ENCODE data around the gene CCN5.
"Not testable (repeated sequence)": the region's sequence is repeated elsewhere in the genome, so short reads cannot be mapped to it uniquely, and the experiment has no call there.

CCN5 gene

DNA sequence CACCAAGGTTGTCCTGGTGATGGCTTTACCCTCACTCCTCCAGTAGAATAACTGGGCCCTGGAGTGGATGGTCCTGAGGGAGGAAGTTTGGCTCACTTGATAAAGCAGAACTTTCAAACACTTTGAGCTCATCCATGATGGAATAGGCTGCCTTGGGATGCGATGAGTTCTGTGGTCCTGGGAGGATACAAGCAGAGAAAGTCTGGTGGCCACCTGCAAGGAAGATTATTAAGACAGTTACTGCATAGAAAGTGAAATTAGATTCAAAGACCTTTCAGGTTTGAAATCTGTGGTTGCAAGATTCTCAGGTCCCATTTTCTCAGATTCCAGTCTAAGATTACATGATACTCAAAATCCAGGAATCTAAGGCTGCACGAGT is 19.9 kb upstream of the CCN5 start:
- DNase-seq (ENCODE audit: low spot score): no peak

GRCh38 chr20:44695674-44696300 is 19.4 kb upstream of the CCN5 start:
- DNase-seq (ENCODE audit: low spot score): no peak

GRCh38 chr20:44696315-44696714 is 18.9 kb upstream of the CCN5 start:
- no peak for DNase-seq (ENCODE audit: low spot score)

DNA sequence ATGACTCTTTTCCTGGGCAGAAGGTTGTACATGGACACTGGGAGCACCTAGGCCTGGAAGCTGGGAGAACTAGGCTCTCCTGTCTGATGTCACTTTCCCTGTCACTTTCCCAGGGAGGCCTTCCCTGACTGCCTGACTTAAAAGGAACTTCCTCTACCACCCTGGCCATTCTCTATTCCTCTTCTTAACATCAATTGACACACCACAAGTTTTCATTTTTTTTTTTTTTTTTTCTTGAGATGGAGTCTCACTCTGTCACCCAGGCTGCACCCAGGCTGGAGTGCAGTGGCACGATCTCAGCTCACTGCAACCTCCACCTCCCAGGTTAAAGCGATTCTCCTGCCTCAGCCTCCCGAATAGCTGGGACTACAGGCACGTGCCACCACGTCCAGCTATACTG is 18.1 kb upstream of the CCN5 start:
- DNase-seq (ENCODE audit: low spot score): not testable (repeated sequence)

GRCh38 chr20:44698351-44698750 is 16.8 kb upstream of the CCN5 start:
- no peak for DNase-seq (ENCODE audit: low spot score)

GRCh38 chr20:44700306-44700705 is 14.9 kb upstream of the CCN5 start:
- DNase-seq (ENCODE audit: low spot score): no peak

DNA sequence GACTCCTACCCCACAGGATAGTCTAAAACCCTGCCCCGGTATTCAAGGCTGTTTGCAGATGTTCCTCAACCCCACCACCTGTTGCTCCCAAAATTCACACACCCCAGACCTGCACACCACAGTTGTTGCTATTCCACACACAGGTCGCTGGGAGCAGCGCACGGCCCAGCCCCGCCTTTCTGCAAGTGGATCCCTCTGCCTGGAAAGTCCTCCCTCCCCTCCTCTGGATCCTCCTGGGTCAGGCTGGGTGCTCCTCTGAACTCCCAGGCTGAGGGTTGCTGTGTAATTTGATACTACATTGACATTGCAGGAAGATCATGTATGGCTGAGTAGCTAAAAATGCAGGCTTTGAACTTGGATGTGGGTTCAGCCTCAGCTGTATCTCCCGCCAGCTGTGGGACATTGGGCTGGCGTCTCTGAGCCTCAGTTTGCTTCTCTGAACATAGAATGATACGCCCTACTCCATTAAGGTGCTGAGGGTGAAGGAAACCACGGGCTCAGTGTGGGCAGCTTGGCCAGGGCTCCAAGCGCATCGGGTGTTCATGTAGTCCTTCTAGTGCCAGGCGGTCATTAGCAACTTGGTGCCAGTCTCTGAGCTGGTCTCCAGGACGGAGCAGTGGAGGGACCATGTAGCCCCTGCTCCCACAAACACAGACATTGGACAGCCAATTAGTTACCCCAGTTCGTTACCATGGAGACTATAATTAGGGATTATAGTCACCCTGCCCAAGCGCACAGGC is 13.9 kb upstream of the CCN5 start:
- DNase-seq (ENCODE audit: low spot score): no peak

GRCh38 chr20:44701858-44702256 is 13.3 kb upstream of the CCN5 start:
- DNase-seq (ENCODE audit: low spot score): no peak

GRCh38 chr20:44702776-44703175 is 12.4 kb upstream of the CCN5 start:
- peak; percentile 91 for DNase-seq (ENCODE audit: low spot score)

DNA sequence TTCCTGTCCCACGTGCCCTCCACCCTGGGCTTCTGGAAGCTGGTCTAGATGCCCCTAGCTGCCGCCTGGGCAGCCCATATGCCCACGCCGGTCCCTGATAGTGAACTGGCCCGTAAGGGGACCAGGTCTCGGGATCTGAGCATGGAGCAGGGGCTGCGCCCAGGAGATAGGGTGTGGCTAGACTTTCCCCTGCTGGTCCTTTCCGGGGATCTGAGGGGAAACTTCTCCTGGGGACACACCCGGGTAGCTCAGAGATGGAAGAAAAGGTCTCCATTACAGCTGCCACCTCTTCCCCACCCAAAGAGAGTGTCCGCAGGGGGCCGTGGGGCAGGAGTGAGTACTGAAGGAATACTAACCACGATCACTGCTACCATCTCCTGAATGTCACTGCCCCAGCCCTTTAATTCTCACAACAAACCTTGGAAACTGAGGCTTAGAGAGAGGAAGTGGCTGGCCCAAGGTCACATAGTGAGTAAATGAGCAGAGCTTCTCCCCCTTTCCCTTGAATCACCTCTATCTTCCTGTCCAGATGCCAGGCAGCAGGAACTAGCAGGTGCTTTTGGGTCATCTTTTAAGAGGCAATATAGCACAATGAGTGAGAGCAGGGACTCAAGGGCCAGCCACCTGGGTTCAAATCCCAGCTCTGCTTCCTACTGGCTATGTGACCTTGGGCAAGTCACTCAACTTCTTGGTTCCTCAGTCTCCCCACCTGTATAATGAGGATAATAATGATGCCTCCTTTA is 11.8 kb upstream of the CCN5 start:
- no peak for DNase-seq (ENCODE audit: low spot score)

DNA sequence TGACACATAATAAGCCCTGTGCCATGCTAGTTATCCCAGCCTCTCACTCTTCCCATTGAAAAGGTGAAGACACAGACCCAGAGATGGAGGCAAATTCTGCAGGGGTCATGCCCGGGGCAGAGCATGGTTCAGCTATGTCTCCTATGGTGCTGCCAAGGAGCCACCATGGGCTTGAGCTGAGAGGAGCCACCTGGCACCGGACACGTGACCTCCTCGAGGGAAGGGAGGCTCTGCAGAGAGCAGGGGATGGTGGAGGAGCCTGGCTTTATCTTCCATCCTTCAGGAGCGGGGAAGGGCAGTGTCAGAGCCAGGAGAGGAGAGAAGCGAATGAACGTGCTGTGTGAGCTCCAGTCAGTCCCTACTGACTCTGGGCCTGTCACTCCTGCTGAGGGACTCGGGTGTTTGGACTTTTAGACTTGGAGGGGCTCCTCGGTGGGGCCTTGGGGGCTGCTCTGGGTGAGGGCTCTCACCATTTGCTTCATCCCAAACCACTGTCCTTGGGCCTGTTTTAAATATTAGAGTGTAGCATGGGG is 11.1 kb upstream of the CCN5 start:
- DNase-seq (ENCODE audit: low spot score): no peak

DNA sequence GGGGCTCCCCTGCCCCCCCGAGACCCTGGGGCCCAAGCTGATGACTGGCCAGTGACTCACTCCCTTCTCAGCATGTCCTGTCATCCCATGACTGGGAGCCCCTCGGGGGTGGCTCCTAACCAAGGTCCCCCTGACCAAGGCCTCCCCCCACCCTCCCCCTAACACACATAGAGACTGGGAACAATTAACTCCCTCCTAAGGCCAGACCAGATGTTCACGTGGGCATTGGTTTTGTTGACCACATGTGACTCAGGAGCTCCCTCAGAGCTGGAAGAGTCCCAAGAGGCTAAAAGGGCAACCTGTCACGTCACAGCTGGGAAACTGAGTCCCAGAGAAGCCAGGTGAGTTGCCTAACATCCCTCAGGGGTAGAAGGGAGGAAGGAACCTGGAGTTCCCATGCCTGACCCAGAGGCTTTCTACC is 10.6 kb upstream of the CCN5 start:
- peak; percentile 35 for DNase-seq (ENCODE audit: low spot score)

- DNase-seq (ENCODE audit: low spot score): no peak
Measured at GRCh38 chr20:44705364-44706094, 9.6 kb upstream of the CCN5 start.

GRCh38 chr20:44706301-44707017 is 8.7 kb upstream of the CCN5 start:
- DNase-seq (ENCODE audit: low spot score): peak; percentile 61

DNA sequence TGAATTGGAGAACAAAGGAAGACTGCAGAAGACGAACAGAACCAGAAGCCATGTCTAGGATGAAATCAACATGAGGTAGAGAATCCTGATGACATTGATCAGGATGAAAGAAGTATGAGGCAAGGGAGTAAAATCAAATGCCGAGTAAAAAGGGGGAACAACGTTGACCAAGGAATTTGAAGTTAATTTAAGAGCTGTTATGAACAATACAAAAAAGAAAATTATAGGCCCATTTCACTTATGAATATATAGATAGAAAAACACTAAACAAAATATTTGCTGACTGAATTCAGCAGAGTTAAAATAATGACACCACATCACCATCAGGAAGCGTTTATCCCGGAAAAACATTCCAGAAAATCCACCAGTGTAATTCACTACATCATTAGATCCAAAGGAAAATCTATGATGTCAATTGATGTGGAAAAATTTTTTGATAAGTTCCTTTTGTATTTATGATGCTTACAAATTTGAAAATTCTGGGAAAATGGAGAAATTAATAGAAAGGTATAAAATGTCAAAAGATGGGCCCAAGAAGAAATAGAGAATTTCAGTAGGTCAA is 8.1 kb upstream of the CCN5 start:
- DNase-seq (ENCODE audit: low spot score): no peak

DNA sequence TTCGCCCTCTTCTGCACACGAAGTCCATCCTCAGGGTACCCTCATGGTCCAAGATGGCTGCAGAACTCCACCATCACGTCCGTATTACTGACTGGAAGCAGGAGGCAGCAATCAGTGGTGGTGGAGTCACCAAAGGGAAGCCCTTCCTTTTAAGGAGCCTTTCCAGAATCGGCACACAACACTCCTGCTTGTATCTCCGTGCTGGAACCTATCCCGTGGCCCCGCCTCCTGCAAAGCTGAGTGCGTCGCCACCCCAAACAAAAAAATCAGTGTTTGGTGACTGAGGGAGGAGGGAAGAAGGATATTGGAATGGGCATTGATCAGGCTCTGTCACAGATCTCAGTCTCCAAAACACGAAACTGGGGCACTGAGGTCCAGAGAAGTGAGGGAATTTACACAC is 5.8 kb upstream of the CCN5 start:
- DNase-seq (ENCODE audit: low spot score): no peak

GRCh38 chr20:44709797-44710196 is 5.4 kb upstream of the CCN5 start:
- no peak for DNase-seq (ENCODE audit: low spot score)

- DNase-seq (ENCODE audit: low spot score): no peak
Measured at GRCh38 chr20:44711237-44711636, 3.9 kb upstream of the CCN5 start.

DNA sequence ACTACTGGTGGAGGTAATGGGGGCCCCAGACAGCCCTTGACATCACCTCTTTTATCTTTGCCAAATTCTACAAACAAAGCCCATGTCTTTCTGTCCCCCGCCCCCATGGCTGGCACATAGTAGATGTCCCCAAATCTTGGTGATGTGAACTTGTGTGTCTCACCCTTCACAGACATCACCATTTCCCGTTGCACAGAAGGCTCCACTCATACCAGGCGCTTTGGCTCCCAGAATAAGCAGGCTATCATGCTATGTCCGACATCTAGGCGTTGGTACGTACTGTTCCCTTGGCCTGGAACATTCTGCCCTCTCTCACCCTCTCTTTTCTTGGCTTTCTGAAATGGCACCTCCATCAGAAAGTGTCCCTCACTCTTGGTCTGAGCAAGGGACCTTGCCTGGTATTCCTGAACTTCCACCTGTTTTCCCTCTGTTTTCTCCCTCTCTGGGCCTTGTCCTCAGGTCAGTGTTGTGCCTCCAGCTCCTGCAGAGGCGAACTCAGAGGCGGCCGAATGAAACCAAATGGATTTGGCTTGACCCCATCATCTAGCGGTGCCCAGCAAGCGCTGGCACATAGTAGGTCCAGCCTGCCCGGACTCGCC is 968 bp upstream of the CCN5 start:
- no peak for DNase-seq (ENCODE audit: low spot score)

GRCh38 chr20:44715499-44716308 is 535 bp downstream of the CCN5 start:
- DNase-seq (ENCODE audit: low spot score): no peak

All from hepatic stellate cell (primary cell).